ENCODE results near the gene AP3S2.

DNA sequence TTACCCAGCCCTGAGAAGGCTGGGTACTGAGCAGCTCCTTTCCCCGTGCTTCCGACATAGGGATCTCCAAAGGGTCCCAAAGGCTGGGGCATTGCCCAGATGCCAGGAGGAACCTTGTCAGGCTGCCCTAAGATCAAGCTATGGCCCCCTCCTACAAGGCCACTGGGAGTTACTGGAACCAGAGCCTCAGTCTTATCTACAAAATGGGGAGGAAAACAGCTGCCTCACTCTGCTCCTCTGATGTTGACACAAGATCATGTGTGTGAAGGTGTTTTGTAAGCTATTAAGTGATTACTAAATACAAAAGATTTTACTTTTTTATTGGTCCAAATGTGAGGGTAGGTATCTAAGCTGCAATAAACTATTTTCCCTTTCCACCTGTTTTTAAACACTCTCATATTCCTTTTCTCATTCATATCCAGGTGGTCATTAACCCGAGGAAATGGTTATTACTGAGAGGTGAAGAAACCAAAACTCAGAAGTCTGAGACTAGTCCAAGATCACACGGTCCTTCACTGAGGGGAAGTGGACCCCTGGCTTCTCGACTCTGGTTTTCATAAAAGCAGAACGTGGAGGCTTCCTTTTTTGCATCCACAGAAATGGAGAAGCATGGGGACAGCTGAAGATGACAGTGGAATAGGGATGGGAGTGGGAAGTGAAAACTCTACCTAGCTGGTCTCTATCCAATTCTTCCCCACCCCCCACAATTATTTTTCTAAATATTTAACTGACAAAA lies 17.3 kb upstream of the AP3S2 start:
- TF ChIP-seq, protein P1, sequence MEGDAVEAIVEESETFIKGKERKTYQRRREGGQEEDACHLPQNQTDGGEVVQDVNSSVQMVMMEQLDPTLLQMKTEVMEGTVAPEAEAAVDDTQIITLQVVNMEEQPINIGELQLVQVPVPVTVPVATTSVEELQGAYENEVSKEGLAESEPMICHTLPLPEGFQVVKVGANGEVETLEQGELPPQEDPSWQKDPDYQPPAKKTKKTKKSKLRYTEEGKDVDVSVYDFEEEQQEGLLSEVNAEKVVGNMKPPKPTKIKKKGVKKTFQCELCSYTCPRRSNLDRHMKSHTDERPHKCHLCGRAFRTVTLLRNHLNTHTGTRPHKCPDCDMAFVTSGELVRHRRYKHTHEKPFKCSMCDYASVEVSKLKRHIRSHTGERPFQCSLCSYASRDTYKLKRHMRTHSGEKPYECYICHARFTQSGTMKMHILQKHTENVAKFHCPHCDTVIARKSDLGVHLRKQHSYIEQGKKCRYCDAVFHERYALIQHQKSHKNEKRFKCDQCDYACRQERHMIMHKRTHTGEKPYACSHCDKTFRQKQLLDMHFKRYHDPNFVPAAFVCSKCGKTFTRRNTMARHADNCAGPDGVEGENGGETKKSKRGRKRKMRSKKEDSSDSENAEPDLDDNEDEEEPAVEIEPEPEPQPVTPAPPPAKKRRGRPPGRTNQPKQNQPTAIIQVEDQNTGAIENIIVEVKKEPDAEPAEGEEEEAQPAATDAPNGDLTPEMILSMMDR (conservative IDR thresholded peaks at IDR 0.05; ENCODE audit: low read length) = no peak
- no peak for TF ChIP-seq EZH2phosphoT487 (IDR thresholded peaks at IDR 0.05; ENCODE audit: borderline replicate concordance)

Measured in Loucy (cell line).